ENCODE results near the gene BATF3.
A peak's percentile ranks its signal among the peaks of the same experiment; 100 is the strongest.
"Not testable (repeated sequence)": the region's sequence is repeated elsewhere in the genome, so short reads cannot be mapped to it uniquely, and the experiment has no call there.

BATF3 gene

GRCh38 chr1:212699625-212700222 lies at the start of gene BATF3:
Gene BATF3 (minus strand): TSS chr1:212699840. CDS start chr1:212699762, 78 bp downstream.
- DNase-seq (ENCODE audit: low read depth) = peak; percentile 70

- DNase-seq (ENCODE audit: low read depth) = no peak
Measured at GRCh38 chr1:212746546-212746945, 46.9 kb upstream of the BATF3 start.

- no peak for DNase-seq (ENCODE audit: low read depth)
Measured at GRCh38 chr1:212745303-212745702, 45.7 kb upstream of the BATF3 start.

DNA sequence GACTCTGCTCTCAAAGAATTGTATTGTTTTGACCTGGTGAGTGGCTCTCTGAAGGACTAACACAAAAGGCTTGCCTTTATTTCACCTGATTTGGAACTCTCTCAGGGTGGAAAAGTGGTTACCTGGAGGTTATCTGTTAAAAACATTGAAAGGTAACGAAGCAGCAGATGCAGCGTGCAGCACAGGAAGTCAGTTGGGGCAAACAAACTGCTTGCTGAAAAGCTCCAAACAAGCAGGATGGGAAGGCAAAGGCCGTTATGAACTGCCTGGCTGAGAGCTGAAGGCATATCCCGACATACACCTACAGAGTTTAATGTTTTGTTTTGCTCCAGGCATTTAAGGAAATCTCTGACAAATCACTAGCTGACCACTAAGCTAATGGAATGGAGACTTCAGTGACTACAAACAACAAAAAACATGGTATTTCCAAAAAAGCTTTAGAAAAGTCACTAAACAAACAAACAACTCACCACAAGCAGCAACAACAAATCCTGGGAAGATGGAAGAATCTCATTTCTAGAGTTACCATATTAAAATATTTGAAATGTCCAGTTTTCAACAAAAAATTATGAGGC lies 44.3 kb upstream of the BATF3 start:
- DNase-seq (ENCODE audit: low read depth) = no peak

DNA sequence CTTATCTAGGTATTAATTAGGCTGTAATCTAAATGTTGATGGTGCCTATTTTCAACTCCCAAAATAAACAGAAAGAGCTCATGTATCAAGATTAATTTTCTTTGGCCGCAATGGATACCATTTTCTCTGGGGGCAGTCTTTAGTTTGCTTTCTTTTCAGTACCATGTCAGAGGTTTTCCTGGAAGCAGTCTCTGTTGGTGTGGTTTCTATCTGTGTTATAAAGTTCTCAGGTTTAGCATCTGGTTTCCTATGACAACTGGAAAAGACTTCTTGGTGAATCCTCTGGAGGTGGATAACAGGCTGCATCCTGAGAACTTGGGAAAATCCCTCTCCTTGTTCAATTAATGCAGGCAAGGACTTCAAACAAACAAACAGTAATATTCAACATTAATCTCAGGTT lies 38.7 kb upstream of the BATF3 start:
- no peak for DNase-seq (ENCODE audit: low read depth)

- no peak for DNase-seq (ENCODE audit: low read depth)
Measured at GRCh38 chr1:212737559-212737958, 37.9 kb upstream of the BATF3 start.

GRCh38 chr1:212733109-212733508 lies 33.5 kb upstream of the BATF3 start:
- no peak for DNase-seq (ENCODE audit: low read depth)

GRCh38 chr1:212731630-212732029 lies 32.0 kb upstream of the BATF3 start:
- DNase-seq (ENCODE audit: low read depth) = no peak

GRCh38 chr1:212728606-212729005 lies 29.0 kb upstream of the BATF3 start:
- DNase-seq (ENCODE audit: low read depth) = no peak

- DNase-seq (ENCODE audit: low read depth) = no peak
Measured at GRCh38 chr1:212727386-212728181, 27.9 kb upstream of the BATF3 start.

DNA sequence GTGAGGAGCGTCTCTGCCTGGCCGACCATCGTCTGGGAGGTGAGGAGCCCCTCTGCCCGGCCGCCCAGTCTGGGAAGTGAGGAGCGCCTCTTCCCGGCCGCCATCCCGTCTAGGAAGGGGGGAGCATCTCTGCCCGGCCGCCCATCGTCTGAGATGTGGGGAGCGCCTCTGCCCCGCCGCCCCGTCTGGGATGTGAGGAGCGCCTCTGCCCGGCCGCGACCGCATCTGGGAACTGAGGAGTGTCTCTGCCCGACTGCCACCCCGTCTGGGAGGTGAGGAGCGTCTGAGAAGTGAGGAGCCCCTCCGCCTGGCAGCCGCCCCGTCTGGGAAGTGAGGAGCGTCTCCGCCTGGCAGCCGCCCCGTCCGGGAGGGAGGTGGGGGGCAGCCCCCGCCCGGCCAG lies 25.0 kb upstream of the BATF3 start:
- DNase-seq (ENCODE audit: low read depth) = not testable (repeated sequence)

DNA sequence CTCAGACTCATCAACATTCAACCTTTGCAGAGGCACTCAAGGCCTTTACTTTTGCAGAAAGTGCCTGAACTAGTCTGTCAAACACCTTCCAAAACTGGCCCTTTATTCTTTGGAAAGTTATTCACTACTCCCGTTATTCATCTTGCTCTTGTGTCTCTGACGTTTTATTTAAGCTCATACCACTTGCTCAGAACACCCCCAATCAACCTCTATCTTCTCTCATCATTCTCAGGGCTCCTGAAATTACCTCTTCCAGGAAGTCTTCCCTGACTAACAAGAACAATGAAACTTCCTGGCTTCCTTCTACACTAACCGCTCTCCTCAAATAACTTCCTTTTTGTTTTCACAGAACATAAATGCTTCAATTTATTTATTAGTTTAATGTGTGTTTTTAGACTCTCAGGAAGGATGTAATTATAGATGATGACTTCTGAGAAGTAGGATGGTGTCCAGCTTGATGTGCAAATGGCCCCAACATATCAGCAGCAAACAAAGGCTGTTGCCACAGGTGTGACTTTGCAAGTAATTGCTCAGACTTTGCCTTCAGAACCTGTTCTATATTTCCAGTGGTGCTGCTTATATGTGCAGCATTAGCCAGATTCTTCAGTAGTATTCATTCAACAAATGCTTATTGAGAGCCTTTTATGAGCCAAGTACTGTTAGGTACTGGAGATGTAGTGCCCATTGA lies 22.8 kb upstream of the BATF3 start:
- no peak for DNase-seq (ENCODE audit: low read depth)

- no peak for DNase-seq (ENCODE audit: low read depth)
Measured at GRCh38 chr1:212721388-212722247, 22.0 kb upstream of the BATF3 start.

DNA sequence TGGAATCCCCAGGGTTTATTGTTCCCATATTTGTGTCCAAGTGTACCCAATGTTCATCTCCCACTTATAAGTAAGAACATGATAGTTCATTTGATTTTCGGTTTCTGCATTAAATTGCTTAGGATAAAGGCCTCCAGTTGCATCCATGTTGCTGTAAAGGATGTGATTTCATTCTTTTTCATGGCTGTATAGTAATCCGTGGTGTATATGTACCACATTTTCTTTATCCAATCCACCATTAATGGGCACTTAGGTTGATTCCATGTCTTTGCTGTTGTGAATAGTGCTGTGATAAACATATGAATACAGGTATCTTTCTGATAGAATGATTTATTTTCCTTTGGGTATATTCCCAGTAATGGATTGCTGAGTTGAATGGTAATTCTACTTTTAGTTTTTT lies 20.0 kb upstream of the BATF3 start:
- DNase-seq (ENCODE audit: low read depth) = no peak

- no peak for DNase-seq (ENCODE audit: low read depth)
Measured at GRCh38 chr1:212718499-212718898, 18.9 kb upstream of the BATF3 start.

GRCh38 chr1:212716161-212716560 lies 16.5 kb upstream of the BATF3 start:
- no peak for DNase-seq (ENCODE audit: low read depth)

GRCh38 chr1:212713465-212714136 lies 14.0 kb upstream of the BATF3 start:
- no peak for DNase-seq (ENCODE audit: low read depth)

DNA sequence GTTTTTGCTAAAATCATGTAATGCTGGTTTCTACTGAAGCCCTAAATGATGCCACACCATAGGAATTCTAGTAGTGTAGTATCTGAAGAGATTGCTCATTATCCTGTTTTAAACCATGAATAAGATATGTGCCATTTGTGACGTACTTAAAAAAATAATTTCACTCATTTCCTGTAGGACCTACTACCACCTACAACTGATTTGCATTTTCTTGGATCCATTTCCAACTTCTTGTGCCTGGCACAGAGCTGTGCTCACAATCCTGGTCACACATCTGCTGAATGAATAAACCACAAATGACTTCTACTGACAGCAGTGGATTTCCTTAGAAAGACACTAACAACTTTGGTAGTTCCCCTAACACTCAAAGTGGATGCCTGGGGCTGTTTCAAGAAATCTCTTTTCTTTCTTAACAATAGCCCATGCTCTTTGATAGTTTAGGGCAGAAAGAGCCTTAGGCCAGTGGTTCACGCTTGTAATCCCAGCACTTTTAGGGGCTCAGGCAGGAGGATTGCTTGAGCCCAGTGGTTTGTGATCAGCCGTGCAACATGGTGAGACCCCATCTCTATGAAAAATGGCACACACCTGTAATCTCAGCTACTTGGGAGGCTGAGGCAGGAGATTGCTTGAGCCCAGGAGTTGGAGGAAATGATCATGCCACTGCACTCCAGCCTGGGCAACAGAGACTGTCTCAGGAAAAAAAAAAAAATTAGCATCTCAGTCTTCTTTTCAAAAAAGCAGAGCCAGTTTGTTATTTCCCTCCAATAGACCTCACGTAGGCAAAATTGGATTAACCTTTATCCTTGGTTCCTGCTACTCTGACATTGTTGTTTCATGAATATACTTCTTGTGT lies 13.0 kb upstream of the BATF3 start:
- no peak for DNase-seq (ENCODE audit: low read depth)

GRCh38 chr1:212711974-212712373 lies 12.3 kb upstream of the BATF3 start:
- DNase-seq (ENCODE audit: low read depth) = not testable (repeated sequence)

- no peak for DNase-seq (ENCODE audit: low read depth)
Measured at GRCh38 chr1:212710566-212710965, 10.9 kb upstream of the BATF3 start.
